Mesendoderm (in vitro differentiated cells): Measurements from ENCODE around the gene THBS1.

ENCODE experiments used
- DNase-seq: peaks from one replicate; pipeline ENCODE4 v3.0.0; 2013
- H2AK5ac ChIP-seq: 2 replicates; pipeline ENCODE4 v1.6.1; 2013; ENCODE audit warnings: low read length, inconsistent platforms
- H2BK120ac ChIP-seq: 2 replicates; pipeline ENCODE4 v1.6.1; 2013; ENCODE audit warnings: low read depth, mild to moderate bottlenecking, low read length, moderate library complexity, mixed read lengths
- H2BK15ac ChIP-seq: replicated peaks from 2 replicates; pipeline ENCODE4 v1.6.1; 2013; ENCODE audit warnings: low read depth, mild to moderate bottlenecking, moderate library complexity
- H2BK5ac ChIP-seq: 2 replicates; pipeline ENCODE4 v1.6.1; 2013; ENCODE audit warnings: low read length, inconsistent platforms
- H3K18ac ChIP-seq: 2 replicates; pipeline ENCODE4 v1.6.1; 2013; ENCODE audit warnings: mild to moderate bottlenecking, low read length, mixed read lengths
- H3K23ac ChIP-seq: one replicate; pipeline ENCODE4 v1.6.1; 2013; ENCODE audit warnings: low read length
- H3K27ac ChIP-seq: 2 replicates; pipeline ENCODE4 v1.5.1; 2013; ENCODE audit warnings: low read depth, mild to moderate bottlenecking, inconsistent platforms, low read length, moderate library complexity
- H3K27me3 ChIP-seq: 2 replicates; pipeline ENCODE4 v1.6.1; 2013; ENCODE audit warnings: low read length, control low read depth, mild to moderate bottlenecking, inconsistent platforms; ENCODE audit not compliant: insufficient read depth, poor library complexity
- H3K36me3 ChIP-seq: 2 replicates; pipeline ENCODE4 v1.6.1; 2013; ENCODE audit warnings: low read length, inconsistent platforms; ENCODE audit not compliant: control insufficient read depth, insufficient read depth
- H3K4ac ChIP-seq: one replicate; pipeline ENCODE4 v1.6.1; 2013; ENCODE audit warnings: low read depth, mild to moderate bottlenecking, low read length, moderate library complexity
- H3K4me1 ChIP-seq: 2 replicates; pipeline ENCODE4 v1.6.1; 2013; ENCODE audit warnings: low read depth, low read length, inconsistent platforms; ENCODE audit not compliant: control insufficient read depth
- H3K4me2 ChIP-seq: 2 replicates; pipeline ENCODE4 v1.6.1; 2013; ENCODE audit warnings: low read length
- H3K4me3 ChIP-seq: 2 replicates; pipeline ENCODE4 v1.5.1; 2013; ENCODE audit warnings: mild to moderate bottlenecking, low read length
- H3K56ac ChIP-seq: one replicate; pipeline ENCODE4 v1.6.1; 2013; ENCODE audit warnings: low read length
- H3K79me1 ChIP-seq: 2 replicates; pipeline ENCODE4 v1.6.1; 2013; ENCODE audit warnings: low read length, inconsistent platforms
- H3K79me2 ChIP-seq: 2 replicates; pipeline ENCODE4 v1.6.1; 2013; ENCODE audit warnings: mild to moderate bottlenecking, low read length; ENCODE audit not compliant: control insufficient read depth, insufficient read depth
- H3K9ac ChIP-seq: 2 replicates; pipeline ENCODE4 v1.6.1; 2013; ENCODE audit warnings: low read length, inconsistent platforms
- H4K5ac ChIP-seq: one replicate; pipeline ENCODE4 v1.6.1; 2013; ENCODE audit warnings: low read length
- H4K8ac ChIP-seq: one replicate; pipeline ENCODE4 v1.6.1; 2013; ENCODE audit warnings: low read depth, mild to moderate bottlenecking, control low read depth, low read length, moderate library complexity
- WGBS: extraction: QIAGEN DNeasy Blood & Tissue Kit; methylation state at CpG from one replicate; pipeline ENCODE4 v1.1.7; 2013; ENCODE audit warnings: low lambda C conversion rate, missing lambda C conversion rate; ENCODE audit not compliant: insufficient coverage; ENCODE audit errors: extremely low coverage; 5-methylcytosine and 5-hydroxymethylcytosine counted together

The THBS1 gene

DNA sequence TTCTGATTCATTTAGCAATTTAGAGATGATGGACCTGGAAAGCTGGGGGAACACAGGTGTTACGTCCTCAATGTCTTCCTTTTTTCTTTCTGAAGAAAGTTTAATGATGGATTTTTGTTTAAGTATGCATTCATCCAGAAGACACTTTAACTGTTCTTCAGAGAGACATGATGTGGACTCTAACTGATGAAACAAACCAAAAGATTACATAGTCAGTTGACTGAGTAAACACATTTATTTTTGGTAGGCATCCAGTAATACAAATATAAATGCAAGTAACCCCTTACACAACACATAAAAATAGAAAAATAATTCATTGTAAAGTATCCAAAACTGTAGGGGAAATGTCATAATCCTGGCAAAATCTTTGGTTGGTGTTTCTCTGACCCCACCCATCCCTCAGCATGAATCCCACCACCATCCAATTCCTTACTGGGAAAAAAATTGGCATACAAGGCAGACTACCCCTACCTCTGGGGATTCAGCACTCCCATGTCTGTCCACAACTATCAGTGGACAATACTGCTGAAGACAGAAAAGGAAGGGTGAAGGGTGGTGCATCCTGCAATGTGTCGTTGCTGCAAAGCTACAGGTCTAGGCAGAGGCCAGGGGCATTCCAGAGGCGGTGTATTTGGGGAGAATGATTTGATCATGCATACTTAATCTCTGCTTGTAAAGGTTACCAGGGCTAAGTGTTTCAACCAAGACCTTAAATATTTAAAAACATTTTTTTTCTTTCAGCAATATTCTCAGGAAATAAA lies 37.4 kb downstream of the THBS1 start:
- H3K4me1 ChIP-seq, result no peaks in the 10 kb centered on the region
- H3K4me2 ChIP-seq, result no peak overlapping the region
- no peak overlapping the region for H3K4ac ChIP-seq
- H4K5ac ChIP-seq, result no peak overlapping the region
- no peak overlapping the region for H2AK5ac ChIP-seq
- no peak overlapping the region for H3K23ac ChIP-seq
- H2BK120ac ChIP-seq, result no peak overlapping the region
- no peak overlapping the region for H3K18ac ChIP-seq
- no peak for DNase-seq
- H3K56ac ChIP-seq, result no peak overlapping the region
- H3K79me1 ChIP-seq, result no peaks in the 10 kb centered on the region
- H3K27me3 ChIP-seq, result no peaks in the 10 kb centered on the region
- no peak overlapping the region for H3K9ac ChIP-seq
- H4K8ac ChIP-seq, result no peak overlapping the region
- WGBS, result no CpG with 5 or more reads among the region's 3 CpGs
- H3K27ac ChIP-seq, result no peak overlapping the region
- H2BK5ac ChIP-seq, result no peak overlapping the region
- H3K36me3 ChIP-seq, result no peaks in the 10 kb centered on the region
- H3K79me2 ChIP-seq, result no peaks in the 10 kb centered on the region
- no peak overlapping the region for H3K4me3 ChIP-seq
- no peak overlapping the region for H2BK15ac ChIP-seq

DNA sequence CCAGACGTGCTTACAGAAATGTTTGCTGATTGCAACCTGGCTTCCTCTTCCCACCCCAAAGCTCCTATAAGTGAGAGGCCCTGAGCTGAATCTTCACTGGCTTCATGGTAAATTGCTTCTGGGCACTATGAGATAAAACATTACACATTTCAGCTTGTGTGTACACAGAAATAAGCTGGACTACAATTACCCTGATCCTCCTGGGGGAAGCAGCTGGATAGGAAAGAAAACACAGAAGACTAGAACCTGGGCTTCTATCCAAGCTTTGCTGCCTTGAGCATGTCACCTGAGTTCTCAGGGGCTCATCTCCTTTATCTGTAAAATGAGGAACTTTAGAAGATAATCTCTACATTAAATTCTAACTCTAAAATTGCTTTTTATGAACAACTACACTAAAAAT lies 40.3 kb downstream of the THBS1 start:
- Histone ChIP-seq H3K56ac (no peak overlapping the region), H3K18ac (no peak overlapping the region), H2AK5ac (no peak overlapping the region), H3K79me1 (no peaks in the 10 kb centered on the region), H3K27ac (no peak overlapping the region), H4K8ac (no peak overlapping the region), H3K27me3 (no peaks in the 10 kb centered on the region), H3K36me3 (no peaks in the 10 kb centered on the region), H3K4ac (no peak overlapping the region), H3K9ac (no peak overlapping the region), H3K4me3 (no peak overlapping the region), H3K4me1 (no peaks in the 10 kb centered on the region), H3K23ac (no peak overlapping the region), H2BK5ac (no peak overlapping the region), H3K4me2 (no peak overlapping the region), H3K79me2 (no peaks in the 10 kb centered on the region), H2BK120ac (no peak overlapping the region), H2BK15ac (no peak overlapping the region), H4K5ac (no peak overlapping the region)
- no CpG with 5 or more reads among the region's 1 CpG for WGBS
- no peak for DNase-seq

DNA sequence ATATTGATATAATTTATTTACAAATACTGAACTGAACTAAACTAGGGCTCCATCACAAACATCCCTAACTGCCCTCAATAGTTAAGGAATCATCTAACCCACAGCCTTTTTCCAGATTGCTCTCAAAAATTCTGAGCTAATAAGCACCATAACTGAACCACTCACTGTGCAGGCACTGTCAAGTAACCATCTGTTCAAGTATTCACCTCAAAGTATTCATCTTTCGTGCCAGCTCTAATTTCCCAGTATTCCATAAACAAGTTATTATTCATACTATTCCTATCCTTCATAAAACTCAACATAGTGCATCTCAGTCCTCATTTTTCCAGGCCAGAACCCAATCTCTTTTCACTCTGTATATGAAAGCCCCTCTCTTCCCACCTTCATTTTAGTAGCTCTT lies 41.1 kb downstream of the THBS1 start:
- no peaks in the 10 kb centered on the region for H3K36me3 ChIP-seq
- no peak overlapping the region for H3K9ac ChIP-seq
- WGBS, result no CpG with 5 or more reads among the region's 1 CpG
- H4K8ac ChIP-seq, result no peak overlapping the region
- H3K27ac ChIP-seq, result no peak overlapping the region
- H3K4me3 ChIP-seq, result no peak overlapping the region
- no peak overlapping the region for H2AK5ac ChIP-seq
- H3K4me2 ChIP-seq, result no peak overlapping the region
- H4K5ac ChIP-seq, result no peak overlapping the region
- no peak overlapping the region for H2BK15ac ChIP-seq
- H3K79me2 ChIP-seq, result no peaks in the 10 kb centered on the region
- DNase-seq, result no peak
- no peaks in the 10 kb centered on the region for H3K79me1 ChIP-seq
- no peak overlapping the region for H3K4ac ChIP-seq
- no peak overlapping the region for H2BK5ac ChIP-seq
- H3K4me1 ChIP-seq, result no peaks in the 10 kb centered on the region
- H3K27me3 ChIP-seq, result no peaks in the 10 kb centered on the region
- no peak overlapping the region for H3K23ac ChIP-seq
- H3K18ac ChIP-seq, result no peak overlapping the region
- H2BK120ac ChIP-seq, result no peak overlapping the region
- no peak overlapping the region for H3K56ac ChIP-seq

DNA sequence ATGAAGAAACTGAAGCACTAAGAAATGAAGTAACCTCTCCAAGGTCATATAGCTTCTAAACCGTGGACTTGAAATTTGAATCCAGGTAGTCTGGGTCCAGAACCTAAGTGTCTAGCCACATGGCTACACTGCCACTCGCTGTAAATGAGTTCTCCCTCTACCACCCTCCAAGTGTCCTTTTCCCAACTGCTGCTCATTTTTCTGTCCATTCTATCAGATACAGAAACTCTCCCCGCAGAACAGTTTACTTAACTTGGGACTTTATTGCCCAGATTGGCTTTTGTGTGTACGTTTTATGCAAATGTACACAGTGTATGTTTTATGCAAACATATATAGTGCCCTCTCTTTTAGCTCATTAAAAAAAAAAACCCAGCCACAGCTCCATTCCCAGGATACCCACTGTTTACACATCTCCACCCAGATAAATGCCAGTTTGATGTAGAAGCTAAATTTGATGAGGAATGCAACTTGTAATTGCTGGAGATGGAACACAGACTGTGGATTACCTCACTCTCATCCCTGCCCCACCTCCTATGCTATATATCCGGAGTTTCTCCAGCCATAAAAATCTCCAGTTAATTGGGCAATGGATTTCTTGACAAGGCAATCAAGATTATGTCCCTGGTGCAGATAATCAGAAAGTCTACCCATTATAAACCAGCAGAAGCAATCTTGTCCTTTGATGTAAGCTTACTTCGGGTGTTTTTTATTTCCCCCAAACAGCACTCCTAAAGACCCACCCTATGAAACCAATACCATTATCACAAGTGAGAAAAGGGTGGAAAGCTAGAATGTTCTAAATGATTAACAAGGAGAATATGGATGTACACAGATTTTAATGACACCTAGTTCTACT lies 42.0 kb downstream of the THBS1 start:
- Histone ChIP-seq H3K27ac (no peak overlapping the region), H4K5ac (no peak overlapping the region), H3K79me1 (no peaks in the 10 kb centered on the region), H2BK5ac (no peak overlapping the region), H3K4me1 (no peaks in the 10 kb centered on the region), H2BK15ac (no peak overlapping the region), H3K27me3 (no peaks in the 10 kb centered on the region), H3K4me3 (no peak overlapping the region), H3K36me3 (no peaks in the 10 kb centered on the region), H3K23ac (no peak overlapping the region), H2BK120ac (no peak overlapping the region), H3K18ac (no peak overlapping the region), H2AK5ac (no peak overlapping the region), H3K79me2 (no peaks in the 10 kb centered on the region), H3K9ac (no peak overlapping the region), H3K4me2 (no peak overlapping the region), H4K8ac (no peak overlapping the region), H3K4ac (no peak overlapping the region), H3K56ac (no peak overlapping the region)
- no peak for DNase-seq
- WGBS, result no CpG with 5 or more reads among the region's 6 CpGs

DNA sequence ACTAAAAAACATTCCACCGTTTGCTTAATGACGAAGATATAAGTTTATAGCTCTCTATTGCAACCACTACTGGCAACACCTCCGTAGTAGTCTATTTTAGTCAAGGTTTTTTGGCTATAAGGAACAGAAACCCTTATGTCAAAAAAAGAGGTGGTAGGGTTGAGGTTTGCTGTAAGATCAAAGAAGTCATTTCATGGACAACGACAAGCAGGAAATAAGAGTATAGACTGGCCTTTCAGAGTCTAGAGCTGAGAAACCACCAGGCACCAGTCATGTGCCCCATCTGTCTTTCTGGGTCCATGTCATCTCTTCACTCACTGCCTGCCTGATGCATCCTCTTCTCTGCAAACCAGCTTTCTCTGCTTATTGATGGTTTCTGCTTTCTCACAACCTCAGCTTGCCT lies 42.7 kb downstream of the THBS1 start:
- Histone ChIP-seq H4K5ac (no peak overlapping the region), H2BK15ac (no peak overlapping the region), H3K18ac (no peak overlapping the region), H3K4me3 (no peak overlapping the region), H3K23ac (no peak overlapping the region), H3K4ac (no peak overlapping the region), H3K27ac (no peak overlapping the region), H3K4me1 (peaks cover 1% of the 10 kb centered on the region), H3K36me3 (no peaks in the 10 kb centered on the region), H3K79me2 (no peaks in the 10 kb centered on the region), H3K79me1 (no peaks in the 10 kb centered on the region), H3K9ac (no peak overlapping the region), H2AK5ac (no peak overlapping the region), H2BK120ac (no peak overlapping the region), H4K8ac (no peak overlapping the region), H3K27me3 (no peaks in the 10 kb centered on the region), H2BK5ac (no peak overlapping the region), H3K4me2 (no peak overlapping the region), H3K56ac (no peak overlapping the region)
- no peak for DNase-seq
- WGBS, result no CpG with 5 or more reads among the region's 4 CpGs
